HK-2 (cell line): ENCODE measurements around the gene SLC39A11.

Source experiments
- DNase-seq: peaks from one replicate; pipeline ENCODE4 v3.0.0-alpha.2; 2018; ENCODE audit not compliant: unreplicated experiment

The SLC39A11 gene

DNA sequence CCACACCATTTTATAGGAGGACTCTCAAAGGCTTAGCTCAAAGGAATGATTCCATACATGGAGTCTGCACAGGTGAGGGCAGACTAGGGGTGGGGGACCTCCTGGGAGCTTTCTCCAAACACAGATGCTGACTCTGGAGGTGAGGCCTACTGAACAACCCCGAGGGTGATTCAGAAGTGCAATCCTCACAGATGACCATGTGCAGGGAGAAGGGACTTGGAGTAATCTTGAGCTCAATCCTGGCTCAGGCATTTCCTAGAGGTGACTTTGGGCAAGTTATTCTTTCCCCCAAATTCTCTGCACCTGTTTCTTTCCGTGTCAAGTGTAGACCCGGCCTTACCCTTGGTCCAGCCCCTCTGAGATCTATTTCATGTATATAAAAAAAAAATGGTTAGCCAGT is 401.5 kb downstream of the SLC39A11 start:
- no peak for DNase-seq

GRCh38 chr17:72687886-72688285 is 404.6 kb downstream of the SLC39A11 start:
- no peak for DNase-seq

GRCh38 chr17:72684405-72685020 is 408.0 kb downstream of the SLC39A11 start:
- no peak for DNase-seq

DNA sequence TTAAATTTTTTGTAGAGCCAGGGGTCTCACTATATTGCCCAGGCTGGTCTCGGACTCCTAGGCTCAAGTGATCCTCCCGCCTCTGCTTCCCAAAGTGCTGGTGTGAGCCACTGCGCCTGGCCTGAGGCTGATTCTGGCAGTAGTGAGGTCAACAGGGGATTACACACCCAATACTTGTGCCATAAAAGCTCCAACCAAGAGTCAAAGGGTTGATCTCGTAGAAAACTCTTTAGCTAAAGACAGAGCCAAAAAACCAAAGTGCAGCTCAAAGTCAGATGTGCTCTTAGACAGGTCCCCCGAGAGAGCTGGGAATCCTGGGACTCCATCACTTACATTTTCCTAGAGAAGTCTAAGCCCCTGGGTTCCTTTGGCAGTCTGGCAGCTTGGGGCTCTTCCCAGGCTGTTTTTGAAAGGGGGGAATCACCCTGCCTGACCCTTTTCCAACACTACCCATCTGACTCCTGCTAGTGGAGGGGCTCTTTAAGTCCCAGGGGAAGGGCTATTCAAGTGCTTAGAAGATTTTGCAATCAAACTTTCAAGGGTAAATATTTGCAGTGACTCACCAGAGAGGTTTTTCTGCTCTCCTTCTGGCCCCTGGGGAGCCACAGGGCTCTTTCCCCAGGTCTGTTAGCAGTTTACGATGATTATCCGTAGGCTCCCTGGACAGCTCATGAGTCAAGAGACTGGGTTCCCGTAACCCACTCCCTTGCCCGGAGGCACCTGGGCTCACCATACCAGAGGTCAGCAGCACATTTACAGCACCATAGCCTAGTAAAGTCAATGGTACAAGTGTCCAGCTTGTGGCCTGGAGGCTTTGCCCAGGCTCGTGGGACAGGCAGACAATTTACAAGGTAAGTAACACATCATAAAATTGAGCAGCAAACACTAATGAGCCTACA is 408.7 kb downstream of the SLC39A11 start:
- peak; percentile 55 for DNase-seq

DNA sequence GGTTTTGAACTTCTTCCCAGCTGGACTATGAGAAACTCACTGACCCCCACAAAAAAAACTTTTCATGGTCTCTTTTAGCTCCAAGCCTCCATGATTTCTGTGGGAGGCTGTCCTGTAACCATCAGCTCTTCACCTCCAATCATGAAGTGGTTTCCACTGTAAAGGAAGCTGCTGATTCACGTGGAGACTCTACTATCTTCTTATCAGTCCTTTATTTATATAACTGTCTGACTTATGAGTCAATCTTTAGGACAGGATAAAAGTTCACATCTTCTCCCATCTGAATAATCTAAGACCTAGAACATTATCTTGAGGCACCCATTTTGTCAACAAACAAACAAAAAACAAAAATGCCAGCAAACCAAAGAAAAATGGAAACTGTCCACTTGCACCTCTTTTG is 409.9 kb downstream of the SLC39A11 start:
- DNase-seq = no peak

- no peak for DNase-seq
These were observed 410.6 kb downstream of the SLC39A11 start for GRCh38 chr17:72681844-72682243.

DNA sequence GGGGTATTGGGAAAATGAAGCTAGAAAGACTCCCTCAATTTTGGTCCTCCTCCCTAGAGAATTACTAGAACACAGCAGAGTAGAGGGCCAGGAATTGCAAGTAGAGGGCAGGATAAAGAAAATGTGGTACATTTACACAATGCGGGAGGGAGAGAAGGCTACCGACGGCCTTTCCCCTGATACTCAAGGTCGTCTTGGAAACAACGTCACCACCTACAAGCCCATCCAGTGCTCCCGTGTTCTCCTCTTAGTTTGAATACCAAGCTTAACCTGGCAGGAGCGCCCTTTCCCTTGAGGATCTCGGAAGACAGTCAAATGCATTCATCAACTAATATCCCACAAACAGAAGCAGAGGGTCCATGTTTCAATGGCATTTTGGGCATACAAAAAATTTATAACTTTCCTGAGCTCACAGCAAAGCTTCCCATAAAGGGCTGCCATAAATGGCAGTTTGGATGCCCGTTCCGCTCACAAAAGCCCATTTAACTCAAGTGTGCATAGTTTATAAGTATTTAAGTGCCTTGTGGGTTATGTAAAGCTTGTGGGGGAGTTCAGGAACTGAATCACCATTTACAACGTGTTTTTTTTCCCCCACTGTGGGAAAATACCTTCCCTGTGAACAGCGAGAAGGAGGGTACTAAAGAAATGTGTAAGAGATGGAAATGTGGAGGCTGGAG is 414.6 kb downstream of the SLC39A11 start:
- DNase-seq = no peak

GRCh38 chr17:72677108-72677507 is 415.4 kb downstream of the SLC39A11 start:
- DNase-seq = no peak

- DNase-seq = no peak
These were observed 419.8 kb downstream of the SLC39A11 start for GRCh38 chr17:72672729-72673128.

- no peak for DNase-seq
These were observed 421.5 kb downstream of the SLC39A11 start for GRCh38 chr17:72671016-72671415.

DNA sequence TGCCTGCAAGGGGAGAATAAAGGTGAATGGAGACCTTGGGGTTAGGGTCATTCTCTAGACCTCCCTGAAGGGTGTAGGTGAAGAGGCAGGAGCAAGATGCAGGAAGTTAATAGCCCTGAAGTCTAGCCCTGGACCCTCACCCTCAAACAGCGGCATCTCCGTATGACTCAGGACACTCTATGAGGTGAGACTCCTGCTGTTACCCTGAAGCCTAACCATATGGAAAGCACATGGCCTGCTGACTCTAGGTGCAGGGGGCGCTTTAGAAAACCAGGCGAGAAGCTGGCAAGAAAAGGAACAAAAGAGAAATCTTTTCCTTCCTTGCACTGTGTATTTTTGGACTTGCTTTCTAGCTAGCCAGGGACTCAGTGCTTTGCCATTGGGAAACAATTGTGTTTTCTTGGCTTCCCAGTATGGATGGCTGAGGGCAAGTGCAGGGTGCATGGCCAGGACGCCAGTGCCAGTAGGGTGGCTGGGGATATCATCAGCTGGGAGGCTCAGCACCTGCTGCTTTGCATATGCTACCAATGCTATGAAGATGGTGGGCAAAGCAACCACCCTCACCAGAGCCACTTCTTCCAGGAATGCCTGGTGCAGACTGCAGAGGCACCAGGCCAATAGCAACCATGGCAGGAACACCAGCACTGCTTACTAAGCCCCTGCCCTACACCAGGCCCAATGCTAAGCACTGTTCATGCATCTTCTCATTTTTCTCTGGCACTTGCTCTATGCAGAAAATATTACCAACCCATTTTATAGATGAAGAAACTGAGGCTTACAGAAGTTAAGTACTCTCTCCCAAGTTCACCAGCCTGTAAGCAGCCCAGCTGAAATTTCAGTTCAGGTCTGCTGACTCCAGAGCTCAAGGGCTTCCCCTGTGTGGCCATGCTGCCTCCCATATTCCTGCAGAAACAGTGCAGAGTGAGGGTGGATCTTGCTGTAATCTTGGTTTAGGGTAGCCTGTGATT is 425.1 kb downstream of the SLC39A11 start:
- DNase-seq = no peak

- no peak for DNase-seq
These were observed 426.3 kb downstream of the SLC39A11 start for GRCh38 chr17:72665852-72666851.

DNA sequence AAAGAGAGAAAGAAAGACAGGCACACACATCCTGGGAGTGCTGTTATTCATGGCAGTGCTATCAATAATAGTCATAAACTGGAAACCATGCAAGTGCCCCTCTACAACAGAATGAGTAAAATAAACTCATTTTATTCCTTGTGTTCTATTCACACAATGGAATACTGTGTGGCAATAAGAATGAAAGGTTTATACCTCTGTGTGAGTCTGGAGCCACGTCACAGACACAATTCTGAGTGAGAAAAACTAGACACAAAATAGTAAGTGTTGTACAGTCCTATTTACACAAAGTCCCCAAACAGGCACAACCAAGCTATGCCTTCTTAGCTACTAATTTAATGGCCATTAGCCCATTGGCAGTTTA is 429.7 kb downstream of the SLC39A11 start:
- no peak for DNase-seq

DNA sequence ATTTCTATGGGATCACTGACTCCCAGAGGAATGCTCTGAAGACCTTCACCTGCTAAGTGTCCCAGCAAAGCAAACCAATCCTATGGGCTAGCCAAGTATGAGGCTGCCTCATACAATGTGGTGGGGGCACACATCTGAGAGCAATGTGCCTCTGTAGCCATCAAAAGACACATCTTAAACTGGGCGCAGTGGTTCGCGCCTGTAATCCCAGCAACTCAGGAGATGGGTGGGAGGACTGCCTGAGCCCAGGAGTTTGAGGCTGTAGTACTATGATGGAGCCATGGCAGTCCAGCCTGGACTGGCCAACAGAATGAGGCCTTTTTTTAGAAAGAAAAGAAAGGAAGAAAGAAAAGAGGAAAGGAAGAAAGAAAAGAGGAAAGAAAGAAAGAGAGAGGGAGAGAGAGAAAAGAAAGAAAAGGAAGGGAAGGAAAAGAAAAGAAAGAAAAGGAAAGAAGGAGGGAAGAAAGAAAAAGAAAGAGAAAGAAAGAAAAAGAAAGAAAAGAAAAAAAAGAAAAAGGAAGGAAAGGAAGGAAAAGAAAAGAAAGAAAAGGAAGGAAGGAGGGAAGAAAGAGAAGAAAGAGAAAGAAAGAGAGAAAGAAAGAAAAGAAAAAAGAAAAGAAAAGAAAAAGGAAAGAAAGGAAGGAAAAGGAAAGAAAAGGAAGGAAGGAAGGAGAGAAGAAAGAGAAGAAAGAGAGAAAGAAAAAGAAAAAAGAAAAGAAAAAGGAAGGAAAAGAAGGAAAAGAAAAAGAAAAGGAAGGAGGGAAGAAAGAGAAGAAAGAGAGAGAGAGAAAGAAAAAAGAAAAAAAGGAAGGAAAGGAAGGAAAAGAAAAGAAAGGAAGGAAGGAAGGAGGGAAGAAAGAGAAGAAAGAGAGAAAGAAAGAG is 430.3 kb downstream of the SLC39A11 start:
- no peak for DNase-seq

- DNase-seq = peak; percentile 15
These were observed 431.2 kb downstream of the SLC39A11 start for GRCh38 chr17:72661116-72661944.

GRCh38 chr17:72660274-72661115 is 432.0 kb downstream of the SLC39A11 start:
- no peak for DNase-seq

DNA sequence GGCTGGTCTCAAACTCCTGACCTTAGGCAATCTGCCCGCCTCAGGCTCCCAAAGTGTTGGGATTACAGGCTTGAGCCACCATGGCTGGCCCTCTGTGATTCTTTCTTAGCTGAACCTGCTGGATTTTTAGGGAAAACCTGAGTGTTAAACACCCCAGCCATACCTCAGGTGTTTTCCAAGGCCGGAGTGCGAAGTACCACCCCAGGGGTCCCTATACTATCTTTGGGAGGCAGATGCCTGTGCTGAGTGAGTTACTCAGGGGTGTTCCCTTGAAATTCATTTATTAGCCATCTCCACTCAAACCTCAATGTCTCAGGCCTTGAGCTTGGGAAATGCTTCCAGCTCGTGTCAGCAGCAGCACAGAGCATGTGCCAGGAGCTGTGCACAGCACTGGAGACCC is 432.7 kb downstream of the SLC39A11 start:
- DNase-seq = no peak

- no peak for DNase-seq
These were observed 433.8 kb downstream of the SLC39A11 start for GRCh38 chr17:72658675-72659074.
